IMR-90 (cell line): ENCODE data around the gene PRRT2. TPM values are rescaled to one million over a fixed set of nuclear protein-coding genes. Genes with fewer than 3 reads are reported as not detected.

Experiments used
- ATAC-seq: fragments of 200-7000 bp; cut with Tn5 transposase; 2 replicates; pipeline ENCODE4 v1.9.1; 2020; ENCODE audit warnings: low read depth, mild to moderate bottlenecking, moderate library complexity
- Bru-seq: library from RNA; stranded (reverse); fragments of 400-500 nt; gene quantifications from one replicate; lab custom pipeline; 2021; lab: Mats Ljungman, UMichigan
- BruChase-seq, 2 experiments: library from RNA; stranded (reverse); fragments of 400-500 nt; gene quantifications; one replicate each; lab custom pipeline; 2021; lab: Mats Ljungman, UMichigan
- BruUV-seq: library from RNA; stranded (reverse); fragments of 400-500 nt; replicated peaks from 2 replicates; lab custom pipeline; 2021; lab: Mats Ljungman, UMichigan
- CTCF ChIA-PET: fragments of 300-600 bp; formaldehyde crosslinking; extraction: SDS; loops from one replicate; lab custom pipeline; 2021; ENCODE audit warnings: antibody characterized with exemption; lab: Yijun Ruan, JAX
- POLR2A ChIA-PET: fragments of 300-600 bp; sonication (Branson Sonifier 250); formaldehyde crosslinking; loops from one replicate; lab custom pipeline; 2022; ENCODE audit warnings: antibody characterized with exemption; ENCODE audit not compliant: unreplicated experiment; lab: Charles Lee
- DNase-seq: peaks from one replicate; pipeline ENCODE4 v3.0.0; 2013
- H2AFZ ChIP-seq: replicated peaks from 2 replicates; pipeline ENCODE3; 2013; ENCODE audit warnings: low read length, mild to moderate bottlenecking; ENCODE audit not compliant: poor library complexity
- H2AK5ac ChIP-seq: 2 replicates; pipeline ENCODE4 v1.6.1; 2013; ENCODE audit warnings: low read depth, low read length, inconsistent platforms
- H2AK9ac ChIP-seq: replicated peaks from 2 replicates; pipeline ENCODE3; 2013; ENCODE audit warnings: mild to moderate bottlenecking, low read depth, low read length, moderate library complexity; ENCODE audit not compliant: poor library complexity
- H2BK120ac ChIP-seq: 2 replicates; pipeline ENCODE4 v1.6.1; 2013; ENCODE audit warnings: low read depth, low read length, inconsistent platforms
- H2BK15ac ChIP-seq: 3 replicates; pipeline ENCODE4 v1.6.1; 2013; ENCODE audit warnings: low read depth, low read length, inconsistent platforms
- H2BK20ac ChIP-seq: 2 replicates; pipeline ENCODE4 v1.6.1; 2013; ENCODE audit warnings: low read depth, mild to moderate bottlenecking, inconsistent platforms, low read length, moderate library complexity
- H2BK5ac ChIP-seq: 2 replicates; pipeline ENCODE4 v1.6.1; 2013; ENCODE audit warnings: mild to moderate bottlenecking, low read depth, low read length, inconsistent platforms; ENCODE audit not compliant: poor library complexity, severe bottlenecking
- H3K14ac ChIP-seq: replicated peaks from 2 replicates; pipeline ENCODE4 v1.6.1; 2013; ENCODE audit warnings: low read depth, low read length, inconsistent platforms
- H3K18ac ChIP-seq: 2 replicates; pipeline ENCODE4 v1.6.1; 2013; ENCODE audit warnings: low read depth, low read length, control low read depth
- H3K23ac ChIP-seq: 2 replicates; pipeline ENCODE4 v1.6.1; 2013; ENCODE audit warnings: low read depth, low read length, inconsistent platforms
- H3K27ac ChIP-seq: 2 replicates; pipeline ENCODE4 v1.5.1; 2013; ENCODE audit warnings: mild to moderate bottlenecking, control low read depth, low read length; ENCODE audit not compliant: insufficient read depth
- H3K27me3 ChIP-seq: 2 replicates; pipeline ENCODE4 v1.6.1; 2013; ENCODE audit warnings: low read length; ENCODE audit not compliant: control insufficient read depth, insufficient read depth
- H3K36me3 ChIP-seq: 2 replicates; pipeline ENCODE4 v1.6.1; 2013; ENCODE audit warnings: low read length, mixed read lengths; ENCODE audit not compliant: control insufficient read depth, insufficient read depth
- H3K4ac ChIP-seq: 2 replicates; pipeline ENCODE4 v1.6.1; 2013; ENCODE audit warnings: low read depth, low read length, inconsistent platforms
- H3K4me1 ChIP-seq: 2 replicates; pipeline ENCODE4 v1.6.1; 2013; ENCODE audit warnings: low read length, mixed read lengths; ENCODE audit not compliant: control insufficient read depth, insufficient read depth
- H3K4me2 ChIP-seq: 2 replicates; pipeline ENCODE4 v1.6.1; 2013; ENCODE audit warnings: low read depth, mild to moderate bottlenecking, control low read depth, low read length, moderate library complexity
- H3K4me3 ChIP-seq: 2 replicates; pipeline ENCODE4 v1.5.1; 2013; ENCODE audit warnings: low read depth, mild to moderate bottlenecking, control low read depth, low read length, moderate library complexity; ENCODE audit not compliant: insufficient read depth
- H3K56ac ChIP-seq: 2 replicates; pipeline ENCODE4 v1.6.1; 2013; ENCODE audit warnings: low read length, inconsistent platforms; ENCODE audit not compliant: insufficient read depth; ENCODE audit errors: extremely low read depth
- H3K79me1 ChIP-seq, 2 experiments: 2 replicates each; pipeline ENCODE4 v1.6.1; 2013; ENCODE audit warnings: low read length in 2 of 2, inconsistent platforms in 1 of 2, low read depth in 1 of 2
- H3K9ac ChIP-seq: 2 replicates; pipeline ENCODE4 v1.6.1; 2013; ENCODE audit warnings: low read depth, low read length, control low read depth
- H3K9me1 ChIP-seq: 2 replicates; pipeline ENCODE4 v1.6.1; 2013; ENCODE audit warnings: low read length, inconsistent platforms; ENCODE audit not compliant: insufficient read depth
- H3K9me3 ChIP-seq: 2 replicates; pipeline ENCODE4 v1.6.1; 2013; ENCODE audit warnings: low read length; ENCODE audit not compliant: control insufficient read depth, insufficient read depth
- H4K20me1 ChIP-seq: 2 replicates; pipeline ENCODE4 v1.6.1; 2013; ENCODE audit warnings: low read length, inconsistent platforms; ENCODE audit not compliant: insufficient read depth
- H4K5ac ChIP-seq: 2 replicates; pipeline ENCODE4 v1.6.1; 2013; ENCODE audit warnings: mild to moderate bottlenecking, low read depth, low read length, control low read depth
- H4K8ac ChIP-seq, 2 experiments: 2 replicates each; pipeline ENCODE4 v1.6.1; 2013; ENCODE audit warnings: low read depth in 2 of 2, low read length in 2 of 2, control low read depth in 1 of 2, inconsistent platforms in 1 of 2
- H4K91ac ChIP-seq: 2 replicates; pipeline ENCODE4 v1.6.1; 2013; ENCODE audit warnings: low read depth, low read length, inconsistent platforms; ENCODE audit not compliant: insufficient read depth
- ELK1 ChIP-seq: fragments of 150-350 bp; IDR thresholded peaks from 2 replicates; pipeline ENCODE4 v1.6.1; 2016; ENCODE audit warnings: low read depth, mild to moderate bottlenecking, low read length, moderate library complexity, borderline replicate concordance
- MAZ ChIP-seq: IDR thresholded peaks from 2 replicates; pipeline ENCODE4 v1.6.1; 2012; ENCODE audit warnings: low read depth, mild to moderate bottlenecking, low read length, improper control_type of control experiment, moderate library complexity, borderline replicate concordance
- WGBS, 2 experiments: methylation state at CpG; one replicate each; pipeline versions ENCODE4 v1.1.5 to v1.1.7; 2013; ENCODE audit warnings: missing lambda C conversion rate in 2 of 2; ENCODE audit not compliant: insufficient read length in 1 of 2; ENCODE audit errors: extremely low coverage in 2 of 2; 5-methylcytosine and 5-hydroxymethylcytosine counted together
- dilution Hi-C: fragments of 300-500 bp; cut with HindIII; formaldehyde crosslinking; loops from one replicate; pipeline ENCODE4 v1.14.3; 2018; ENCODE audit warnings: low sequenced_read_pairs; ENCODE audit not compliant: unreplicated experiment
- in situ Hi-C: fragments of 300-500 bp; cut with MboI; formaldehyde crosslinking; loops from 3 replicates; pipeline ENCODE4 v1.14.3; 2019; ENCODE audit warnings: low sequenced_read_pairs, inconsistent platforms, mixed read lengths
- intact Hi-C: fragments of 100-400 bp; cut with micrococcal nuclease; formaldehyde crosslinking; loops from 2 replicates; pipeline ENCODE4 v1.10.0; 2022
- long read RNA-seq: library from polyadenylated mRNA; unstranded; transcript quantifications from one replicate; pipeline ENCODE4 v2.0.0, GENCODE V29; 2021; ENCODE audit not compliant: unreplicated experiment
- polyA plus RNA-seq, 3 experiments: library from polyadenylated mRNA; depleted of rRNA; stranded (reverse); fragments of >200 nt; gene quantifications; 2 replicates each; pipeline ENCODE4 v1.2.3, GENCODE V29; 2012; ENCODE audit warnings: low replicate concordance in 1 of 3
- total RNA-seq: library from RNA; depleted of rRNA; stranded (reverse); fragments of >200 nt; gene quantifications from 2 replicates; pipeline ENCODE4 v1.2.3, GENCODE V29; 2012; rRNA removed

PRRT2 gene
- 0.90 and 1.4 TPM in 2 replicates for total RNA-seq
- 10.5 and 10.7 TPM in 2 replicates for polyA plus RNA-seq (2012; rRNA removed)
- 2.2 and 2.7 TPM in 2 replicates for polyA plus RNA-seq (2012; cell fraction: cytosol; rRNA removed)
- polyA plus RNA-seq (2012; cell fraction: nucleus; rRNA removed; ENCODE audit: low replicate concordance): 150 and 201 TPM in 2 replicates
- percentile 50 among the genes with signal in this experiment for Bru-seq, nascent RNA
- percentile 80 among the genes with signal in this experiment for BruChase-seq, experiment 1, labeled RNA remaining after a 6-hour chase
- BruChase-seq, experiment 2, labeled RNA remaining after a 2-hour chase: percentile 71 among the genes with signal in this experiment
- long read RNA-seq: 0 reads

GRCh38 chr16:29811896-29812665 is at the start of gene PRRT2:
Gene PRRT2 (plus strand): TSS chr16:29812193. CDS start chr16:29813055, 862 bp downstream.
- H2BK5ac ChIP-seq: peak within 1 kb of the TSS; percentile 37
- peak within 1 kb of the TSS; percentile 90 for H2AFZ ChIP-seq
- no TSS peak for BruUV-seq
- TF ChIP-seq MAZ (peak; percentile 63; the same call in 1 of the 2 replicates), ELK1 (no peak)
- H3K9me3 ChIP-seq: no peaks in the 10 kb centered on the region
- dilution Hi-C loops (no loop called here), in situ Hi-C loops (no loop called here), intact Hi-C loops (loop anchor here (2.0 kb wide), 1 partner anchor 187 kb away; no protein-coding TSS in a partner anchor)
- POLR2A ChIA-PET: no interaction called here
- H3K27ac ChIP-seq: peak within 1 kb of the TSS; percentile 83
- DNase-seq (peak; percentile 43), ATAC-seq (peak; percentile 1; the same call in 1 of the 2 replicates)
- H3K9ac ChIP-seq: peak within 1 kb of the TSS; percentile 68
- peak within 1 kb of the TSS; percentile 86 for H3K4ac ChIP-seq
- H3K9me1 ChIP-seq: peaks cover 13% of the 10 kb centered on the region
- H4K20me1 ChIP-seq: peaks cover 30% of the 10 kb centered on the region
- peak within 1 kb of the TSS; percentile 47; the same call in 2 of the 3 replicates for H2BK15ac ChIP-seq
- H2AK9ac ChIP-seq: peak within 1 kb of the TSS; percentile 98
- H4K91ac ChIP-seq: peak within 1 kb of the TSS; percentile 72
- peak within 1 kb of the TSS; percentile 25 for H4K5ac ChIP-seq
- H3K4me2 ChIP-seq: peak within 1 kb of the TSS; percentile 79
- H4K8ac ChIP-seq: peak within 1 kb of the TSS; percentile 28 to 55; a peak in 2 of 4 replicates
- H2AK5ac ChIP-seq: peak within 1 kb of the TSS; percentile 86
- H2BK20ac ChIP-seq: peak within 1 kb of the TSS; percentile 3; the same call in 1 of the 2 replicates
- CTCF ChIA-PET: interaction anchor here (1.4 kb wide), 1 partner anchor 20 kb away, joined by 3 read pairs; no protein-coding TSS in a partner anchor
- H2BK120ac ChIP-seq: peak within 1 kb of the TSS; percentile 55
- H3K36me3 ChIP-seq: peaks cover 12% of the 10 kb centered on the region
- H3K79me1 ChIP-seq: peaks cover 11 to 53% of the 10 kb centered on the region in 2 experiments; a peak in 3 of 4 replicates
- H3K4me1 ChIP-seq: peaks cover 27% of the 10 kb centered on the region
- H3K56ac ChIP-seq: peak within 1 kb of the TSS; percentile 54; the same call in 1 of the 2 replicates
- H3K23ac ChIP-seq: peak within 1 kb of the TSS; percentile 94
- H3K14ac ChIP-seq: peak within 1 kb of the TSS; percentile 80
- peak within 1 kb of the TSS; percentile 26 for H3K18ac ChIP-seq
- no peaks in the 10 kb centered on the region for H3K27me3 ChIP-seq
- peak within 1 kb of the TSS; percentile 80 for H3K4me3 ChIP-seq
- WGBS, 2 experiments: 0% methylated on average over 7 of the region's 69 CpGs; no CpG with 5 or more reads in 1 of the 2 experiments
